Measurements from ENCODE around the gene GOLGA7B.

GRCh38 chr10:97919012-97919411 lies 69.4 kb downstream of the GOLGA7B start:
- TF ChIP-seq CTCF (IDR thresholded peaks at IDR 0.05) = no peak
- no peak for TF ChIP-seq POLR2AphosphoS5 (IDR thresholded peaks at IDR 0.05; ENCODE audit: low read depth, low read length)
- no peak for TF ChIP-seq TEAD4 (IDR thresholded peaks at IDR 0.05; ENCODE audit: borderline replicate concordance, insufficient read depth)
- TF ChIP-seq EZH2phosphoT487 (IDR thresholded peaks at IDR 0.05; ENCODE audit: borderline replicate concordance, low read depth) = no peak
- no peak for TF ChIP-seq REST (IDR thresholded peaks at IDR 0.05; ENCODE audit: low read depth, low read length)
- TF ChIP-seq PBX3 (IDR thresholded peaks at IDR 0.05) = no peak
- no peak for TF ChIP-seq TAF1 (IDR thresholded peaks at IDR 0.05; ENCODE audit: borderline replicate concordance, low read depth, low read length)
- no peak for TF ChIP-seq RAD21 (IDR thresholded peaks at IDR 0.05; ENCODE audit: low read length)
- TF ChIP-seq YY1 (IDR thresholded peaks at IDR 0.05; ENCODE audit: low read depth) = no peak
- TF ChIP-seq CHD2 (IDR thresholded peaks at IDR 0.05; ENCODE audit: low read length, partially characterized antibody) = no peak
- TF ChIP-seq EP300 (IDR thresholded peaks at IDR 0.05; ENCODE audit: borderline replicate concordance in 1 of 2, low read depth in 1 of 2, low read length in 1 of 2) = no peak
- no peak for TF ChIP-seq SIN3A (IDR thresholded peaks at IDR 0.05; ENCODE audit: borderline replicate concordance, low read depth, low read length)
- TF ChIP-seq FOXM1 (IDR thresholded peaks at IDR 0.05; ENCODE audit: low read depth) = no peak
- no peak for TF ChIP-seq JUND (IDR thresholded peaks at IDR 0.05)

Data from SK-N-SH (cell line).